Measurements from ENCODE around the gene AIFM3. TPM values are rescaled to one million over a fixed set of nuclear protein-coding genes. Genes with fewer than 3 reads are reported as not detected.
A peak's percentile ranks its signal among the peaks of the same experiment; 100 is the strongest.

Gene AIFM3
- polyA plus RNA-seq, 5 donors, result 0.50 to 1.1 (median 0.76) TPM

DNA sequence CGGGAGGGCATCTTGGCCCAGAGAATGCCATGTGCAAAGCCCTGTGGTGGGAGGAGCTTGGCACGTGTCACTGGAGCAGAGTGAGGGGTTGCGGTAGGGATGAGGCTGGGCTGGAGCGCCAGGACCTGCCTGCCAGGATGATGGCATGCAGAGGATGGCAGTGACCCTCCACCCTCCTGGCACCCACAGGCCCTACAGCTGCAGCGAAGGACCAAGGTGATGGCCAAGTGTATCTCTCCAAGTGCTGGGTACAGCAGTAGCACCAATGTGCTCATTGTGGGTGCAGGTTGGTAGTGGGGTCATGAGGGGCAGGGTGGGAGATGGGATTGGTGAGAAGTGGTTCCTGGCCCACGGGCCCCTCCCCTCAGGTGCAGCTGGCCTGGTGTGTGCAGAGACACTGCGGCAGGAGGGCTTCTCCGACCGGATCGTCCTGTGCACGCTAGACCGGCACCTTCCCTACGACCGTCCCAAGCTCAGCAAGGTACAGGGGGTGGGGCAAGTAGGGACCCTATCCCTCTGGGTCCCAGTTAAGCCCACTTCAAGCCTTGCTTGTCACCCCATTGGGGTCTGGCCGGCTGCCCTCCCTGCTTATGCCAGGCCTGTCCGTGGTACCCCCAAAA lies 7.4 kb downstream of the AIFM3 start:
- DNase-seq, result no peak

DNA sequence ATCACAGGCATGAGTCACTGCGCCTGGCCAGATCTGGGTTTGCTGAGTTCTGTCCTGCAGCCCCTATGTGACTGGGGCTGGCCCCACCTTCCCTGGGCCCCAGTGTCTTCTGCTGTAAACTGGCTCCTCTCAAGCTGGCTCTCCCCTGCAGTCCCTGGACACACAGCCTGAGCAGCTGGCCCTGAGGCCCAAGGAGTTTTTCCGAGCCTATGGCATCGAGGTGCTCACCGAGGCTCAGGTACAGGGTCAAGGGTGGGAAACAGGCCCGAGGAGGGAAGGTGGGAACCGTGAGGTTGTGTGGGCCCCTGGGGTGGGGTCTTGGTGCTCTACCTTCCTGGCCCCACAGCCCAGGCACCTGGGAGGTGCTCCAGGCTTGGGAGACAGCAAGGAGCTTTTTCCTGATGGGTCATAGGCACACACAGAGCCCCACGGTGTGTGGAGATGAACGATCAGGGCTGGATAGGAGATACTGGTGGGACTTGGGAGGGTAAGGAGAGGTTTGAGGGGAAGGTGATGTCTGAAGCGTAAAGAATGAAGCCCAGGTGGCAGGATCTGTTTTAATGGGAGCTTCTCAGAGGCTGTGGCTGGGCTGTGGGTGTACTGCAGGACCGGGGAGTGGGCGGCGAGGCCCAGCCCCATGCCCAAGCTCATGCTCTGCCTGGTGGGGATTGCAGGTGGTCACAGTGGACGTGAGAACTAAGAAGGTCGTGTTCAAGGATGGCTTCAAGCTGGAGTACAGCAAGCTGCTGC lies 8.7 kb downstream of the AIFM3 start:
- no peak for DNase-seq

DNA sequence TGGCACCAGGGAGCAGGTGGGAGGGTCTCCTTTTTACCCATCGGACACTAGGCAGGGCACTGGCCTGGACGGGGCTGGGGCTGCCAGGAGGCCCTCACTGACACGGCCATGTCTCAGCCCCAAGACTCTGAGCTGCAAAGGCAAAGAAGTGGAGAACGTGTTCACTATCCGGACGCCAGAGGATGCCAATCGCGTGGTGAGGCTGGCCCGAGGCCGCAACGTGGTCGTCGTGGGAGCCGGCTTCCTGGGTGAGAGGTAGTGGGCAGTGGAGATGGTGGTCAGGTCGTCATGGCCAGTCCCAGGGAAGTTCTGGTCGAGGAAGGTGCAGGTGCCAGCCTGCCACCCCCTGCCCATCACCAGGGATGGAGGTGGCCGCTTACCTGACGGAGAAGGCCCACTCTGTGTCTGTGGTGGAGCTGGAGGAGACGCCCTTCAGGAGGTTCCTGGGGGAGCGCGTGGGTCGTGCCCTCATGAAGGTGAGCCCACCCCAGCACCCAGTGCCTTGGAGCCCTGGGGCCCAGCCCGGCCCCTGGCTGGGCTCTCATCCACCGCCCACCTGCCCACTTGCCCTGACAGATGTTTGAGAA lies 9.3 kb downstream of the AIFM3 start:
- no peak for DNase-seq

DNA sequence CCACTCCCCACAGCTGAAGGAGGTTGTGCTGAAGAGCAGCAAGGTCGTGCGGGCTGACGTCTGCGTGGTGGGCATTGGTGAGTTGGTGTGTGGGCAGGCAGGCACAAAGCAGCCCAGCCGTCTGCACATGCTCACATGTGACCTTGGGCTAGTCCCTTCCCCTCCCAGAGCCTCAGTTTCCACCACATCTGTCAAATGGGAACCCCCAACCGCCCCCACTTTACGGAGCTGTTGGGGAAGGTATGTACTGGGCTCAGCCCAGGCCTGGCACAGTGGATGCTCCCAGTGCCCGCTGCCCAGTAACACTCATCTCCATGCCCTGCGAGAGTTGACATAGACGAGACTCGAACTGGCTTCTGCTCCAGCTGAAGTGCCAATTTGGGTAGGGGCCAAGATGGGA lies 10.0 kb downstream of the AIFM3 start:
- DNase-seq, result no peak

GRCh38 chr22:20977516-20978170 lies 10.6 kb downstream of the AIFM3 start:
- no peak for DNase-seq

GRCh38 chr22:20978419-20978818 lies 11.4 kb downstream of the AIFM3 start:
- no peak for DNase-seq

DNA sequence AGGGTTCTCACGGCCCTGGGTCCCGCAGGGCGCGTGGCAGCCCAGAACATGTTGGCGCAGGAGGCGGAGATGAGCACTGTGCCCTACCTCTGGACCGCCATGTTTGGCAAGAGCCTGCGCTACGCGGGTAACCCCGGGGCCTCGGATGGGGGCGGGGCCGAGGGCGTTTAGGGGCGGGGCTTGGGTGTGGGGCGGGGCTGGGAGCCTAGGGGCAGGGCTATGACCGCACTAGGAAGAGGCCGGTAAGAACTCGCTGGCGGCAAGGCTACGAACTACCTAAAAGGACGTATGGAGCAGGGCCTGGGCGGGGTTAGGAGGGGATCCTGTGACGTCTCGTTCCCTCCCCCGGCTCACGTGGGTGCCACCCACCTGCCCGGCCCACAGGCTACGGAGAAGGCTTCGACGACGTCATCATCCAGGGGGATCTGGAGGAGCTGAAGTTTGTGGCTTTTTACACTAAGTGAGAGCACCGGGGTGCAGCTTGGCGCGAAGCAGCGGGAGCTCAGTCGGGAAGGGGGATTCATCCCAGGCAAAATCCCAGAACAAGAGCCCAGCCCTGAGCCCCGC lies 12.3 kb downstream of the AIFM3 start:
- DNase-seq, result peak; percentile 61 to 65

DNA sequence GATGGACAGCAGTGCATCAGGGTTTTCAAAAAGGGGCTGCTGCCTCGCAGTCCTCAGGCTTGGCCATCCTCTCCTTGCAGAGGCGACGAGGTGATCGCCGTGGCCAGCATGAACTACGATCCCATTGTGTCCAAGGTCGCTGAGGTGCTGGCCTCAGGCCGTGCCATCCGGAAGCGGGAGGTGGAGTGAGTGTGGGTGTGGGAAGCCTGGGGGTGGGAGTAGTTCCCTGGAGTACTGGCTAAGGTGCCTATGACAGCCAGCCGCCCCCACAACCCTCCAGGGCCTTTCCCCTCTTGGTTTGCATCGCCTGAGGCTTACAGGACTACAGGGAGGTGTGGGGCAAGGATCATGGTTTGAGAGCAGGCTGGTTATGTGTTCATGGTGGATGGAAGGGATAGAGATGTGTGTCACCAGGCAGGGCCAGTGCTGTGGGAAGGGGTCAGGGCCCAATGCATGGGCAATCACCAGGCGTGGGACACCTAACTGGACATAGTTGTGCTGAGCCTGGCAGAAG lies 12.9 kb downstream of the AIFM3 start:
- DNase-seq, result no peak

DNA sequence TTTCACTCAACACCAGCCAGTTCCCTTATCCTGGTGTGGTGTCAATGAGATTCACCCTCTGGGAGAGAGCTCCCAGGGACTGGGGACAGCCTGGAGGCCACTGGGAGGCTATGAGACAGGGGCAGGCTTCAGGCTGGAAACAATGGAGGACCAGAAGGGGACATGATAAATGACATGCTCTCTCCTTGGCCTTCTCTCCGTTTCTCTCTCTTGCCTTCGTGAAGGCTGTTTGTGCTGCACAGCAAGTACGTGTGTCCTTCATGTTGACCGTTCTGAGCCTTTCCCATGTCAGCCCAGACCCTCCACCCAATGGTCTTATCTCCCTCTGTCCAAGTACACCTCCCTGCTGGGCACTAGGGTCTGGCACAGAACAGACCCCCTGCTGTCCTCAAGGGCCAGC lies 13.5 kb downstream of the AIFM3 start:
- DNase-seq, result no peak

- no peak for DNase-seq
Measured at GRCh38 chr22:20980938-20981722, 14.1 kb downstream of the AIFM3 start.

- DNase-seq, result peak; percentile 83 to 89
Measured at GRCh38 chr22:20981787-20982562, 14.9 kb downstream of the AIFM3 start, which contains the start of gene LZTR1. Gene LZTR1 (plus strand): TSS chr22:20982297. CDS start chr22:20982372, 75 bp downstream.

- no peak for DNase-seq
Measured at GRCh38 chr22:20982563-20982882, 15.5 kb downstream of the AIFM3 start.

DNA sequence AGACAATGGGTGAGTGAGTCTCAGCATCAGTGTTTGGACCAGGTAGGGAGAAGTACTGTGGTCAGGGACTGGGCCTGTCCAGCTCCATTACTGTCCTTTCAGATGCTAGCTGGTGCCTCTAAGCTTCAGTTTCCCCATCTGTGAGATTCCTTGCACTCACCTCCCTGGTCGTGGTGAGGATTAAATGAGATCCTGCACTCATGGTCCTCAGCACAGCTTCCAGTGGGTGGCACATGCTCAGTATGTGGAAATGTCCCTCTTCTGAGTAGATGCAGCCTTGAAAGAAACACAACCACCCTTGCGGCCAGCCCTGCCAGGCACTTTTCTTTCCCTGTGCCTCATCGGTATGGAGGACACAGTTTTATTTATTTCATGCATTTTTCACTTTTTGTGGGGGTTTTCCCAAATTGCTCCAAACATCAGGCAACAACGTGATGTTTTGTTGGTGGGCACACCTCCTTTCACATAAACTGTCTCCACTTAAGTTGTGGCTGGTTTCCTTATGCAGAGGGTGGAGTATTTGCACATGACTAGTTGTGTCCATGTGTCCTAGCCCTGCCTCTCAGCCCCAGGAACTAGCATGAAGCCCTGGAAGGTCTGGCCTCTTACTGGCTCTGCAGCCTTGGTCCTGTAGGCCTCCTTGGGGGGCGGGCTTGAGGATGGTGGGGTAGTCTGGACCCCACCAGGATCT lies 16.2 kb downstream of the AIFM3 start:
- DNase-seq, result no peak

GRCh38 chr22:20985720-20986119 lies 18.7 kb downstream of the AIFM3 start:
- no peak for DNase-seq

DNA sequence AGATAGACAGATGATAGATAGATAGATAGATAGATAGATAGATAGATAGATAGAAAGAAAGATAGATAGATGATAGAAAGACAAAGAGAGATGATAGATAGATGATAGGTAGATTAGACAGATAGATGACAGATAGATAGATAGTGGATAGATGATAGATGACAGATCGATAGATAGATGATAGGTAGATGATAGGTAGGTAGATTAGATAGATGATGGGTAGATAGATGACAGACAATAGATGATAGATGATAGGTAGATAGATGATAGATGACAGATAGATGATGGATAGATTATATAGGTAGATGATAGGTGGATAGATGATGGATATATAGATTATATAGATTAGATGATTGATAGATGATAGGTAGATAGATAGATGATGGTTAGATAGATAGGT lies 19.3 kb downstream of the AIFM3 start:
- DNase-seq, result no peak

GRCh38 chr22:20987375-20987774 lies 20.3 kb downstream of the AIFM3 start:
- DNase-seq, result no peak

- no peak for DNase-seq
Measured at GRCh38 chr22:20988573-20989322, 21.7 kb downstream of the AIFM3 start.

DNA sequence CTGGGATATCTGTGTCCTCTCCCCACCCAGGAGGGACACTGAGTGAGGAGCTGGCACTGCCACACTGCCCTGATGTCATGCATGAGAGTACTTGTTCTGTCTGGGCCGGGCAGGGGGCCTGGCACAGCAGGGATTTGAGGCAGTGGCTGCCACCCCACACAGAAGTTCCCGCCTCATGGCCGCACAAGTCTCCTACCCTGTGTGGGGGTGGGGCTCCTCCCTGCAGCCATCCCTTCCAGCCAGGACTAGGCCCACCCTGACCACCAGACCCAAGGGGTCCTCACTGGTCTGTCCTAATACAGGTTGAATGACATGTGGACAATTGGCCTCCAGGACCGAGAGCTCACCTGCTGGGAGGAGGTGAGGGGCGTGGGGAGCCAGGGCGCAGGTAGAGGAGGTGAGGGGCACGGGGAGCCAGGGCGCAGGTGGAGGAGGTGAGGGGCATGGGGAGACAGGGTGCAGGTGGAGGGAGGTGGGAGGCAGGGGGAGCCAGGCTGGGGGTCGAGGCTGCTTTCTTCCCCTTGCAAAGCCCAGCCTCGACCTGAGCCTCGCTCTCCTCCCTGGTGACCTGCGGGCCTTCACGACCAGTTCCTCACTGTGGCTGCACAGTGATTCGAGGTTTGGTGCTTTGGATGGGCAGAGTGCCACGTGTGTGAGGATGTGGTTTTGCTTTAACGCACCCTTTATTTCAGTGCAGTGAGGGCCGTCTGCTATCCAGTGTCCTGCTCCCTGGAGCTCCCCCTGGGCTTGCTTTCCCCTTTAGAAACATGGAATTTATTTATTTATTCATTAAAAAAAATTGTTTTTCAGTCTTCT lies 22.5 kb downstream of the AIFM3 start:
- no peak for DNase-seq

Measured in right lung (tissue), 5 donors.